IMR-90 (cell line): ENCODE measurements around the gene JSRP1. TPM values are rescaled to one million over a fixed set of nuclear protein-coding genes. Genes with fewer than 3 reads are reported as not detected.

ENCODE experiments used
- ATAC-seq: fragments of 200-7000 bp; cut with Tn5 transposase; 2 replicates; pipeline ENCODE4 v1.9.1; 2020; ENCODE audit warnings: low read depth, mild to moderate bottlenecking, moderate library complexity
- BruUV-seq: library from RNA; stranded (reverse); fragments of 400-500 nt; replicated peaks from 2 replicates; lab custom pipeline; 2021; lab: Mats Ljungman, UMichigan
- CTCF ChIA-PET: fragments of 300-600 bp; formaldehyde crosslinking; extraction: SDS; loops from one replicate; lab custom pipeline; 2021; ENCODE audit warnings: antibody characterized with exemption; lab: Yijun Ruan, JAX
- POLR2A ChIA-PET: fragments of 300-600 bp; sonication (Branson Sonifier 250); formaldehyde crosslinking; loops from one replicate; lab custom pipeline; 2022; ENCODE audit warnings: antibody characterized with exemption; ENCODE audit not compliant: unreplicated experiment; lab: Charles Lee
- DNase-seq: peaks from one replicate; pipeline ENCODE4 v3.0.0; 2013
- H2AFZ ChIP-seq: replicated peaks from 2 replicates; pipeline ENCODE3; 2013; ENCODE audit warnings: low read length, mild to moderate bottlenecking; ENCODE audit not compliant: poor library complexity
- H2AK5ac ChIP-seq: 2 replicates; pipeline ENCODE4 v1.6.1; 2013; ENCODE audit warnings: low read depth, low read length, inconsistent platforms
- H2AK9ac ChIP-seq: replicated peaks from 2 replicates; pipeline ENCODE3; 2013; ENCODE audit warnings: mild to moderate bottlenecking, low read depth, low read length, moderate library complexity; ENCODE audit not compliant: poor library complexity
- H2BK120ac ChIP-seq: 2 replicates; pipeline ENCODE4 v1.6.1; 2013; ENCODE audit warnings: low read depth, low read length, inconsistent platforms
- H2BK15ac ChIP-seq: 3 replicates; pipeline ENCODE4 v1.6.1; 2013; ENCODE audit warnings: low read depth, low read length, inconsistent platforms
- H2BK20ac ChIP-seq: 2 replicates; pipeline ENCODE4 v1.6.1; 2013; ENCODE audit warnings: low read depth, mild to moderate bottlenecking, inconsistent platforms, low read length, moderate library complexity
- H2BK5ac ChIP-seq: 2 replicates; pipeline ENCODE4 v1.6.1; 2013; ENCODE audit warnings: mild to moderate bottlenecking, low read depth, low read length, inconsistent platforms; ENCODE audit not compliant: poor library complexity, severe bottlenecking
- H3K14ac ChIP-seq: replicated peaks from 2 replicates; pipeline ENCODE4 v1.6.1; 2013; ENCODE audit warnings: low read depth, low read length, inconsistent platforms
- H3K18ac ChIP-seq: 2 replicates; pipeline ENCODE4 v1.6.1; 2013; ENCODE audit warnings: low read depth, low read length, control low read depth
- H3K23ac ChIP-seq: 2 replicates; pipeline ENCODE4 v1.6.1; 2013; ENCODE audit warnings: low read depth, low read length, inconsistent platforms
- H3K27ac ChIP-seq: 2 replicates; pipeline ENCODE4 v1.5.1; 2013; ENCODE audit warnings: mild to moderate bottlenecking, control low read depth, low read length; ENCODE audit not compliant: insufficient read depth
- H3K27me3 ChIP-seq: 2 replicates; pipeline ENCODE4 v1.6.1; 2013; ENCODE audit warnings: low read length; ENCODE audit not compliant: control insufficient read depth, insufficient read depth
- H3K36me3 ChIP-seq: 2 replicates; pipeline ENCODE4 v1.6.1; 2013; ENCODE audit warnings: low read length, mixed read lengths; ENCODE audit not compliant: control insufficient read depth, insufficient read depth
- H3K4ac ChIP-seq: 2 replicates; pipeline ENCODE4 v1.6.1; 2013; ENCODE audit warnings: low read depth, low read length, inconsistent platforms
- H3K4me1 ChIP-seq: 2 replicates; pipeline ENCODE4 v1.6.1; 2013; ENCODE audit warnings: low read length, mixed read lengths; ENCODE audit not compliant: control insufficient read depth, insufficient read depth
- H3K4me2 ChIP-seq: 2 replicates; pipeline ENCODE4 v1.6.1; 2013; ENCODE audit warnings: low read depth, mild to moderate bottlenecking, control low read depth, low read length, moderate library complexity
- H3K4me3 ChIP-seq: 2 replicates; pipeline ENCODE4 v1.5.1; 2013; ENCODE audit warnings: low read depth, mild to moderate bottlenecking, control low read depth, low read length, moderate library complexity; ENCODE audit not compliant: insufficient read depth
- H3K56ac ChIP-seq: 2 replicates; pipeline ENCODE4 v1.6.1; 2013; ENCODE audit warnings: low read length, inconsistent platforms; ENCODE audit not compliant: insufficient read depth; ENCODE audit errors: extremely low read depth
- H3K79me1 ChIP-seq, 2 experiments: 2 replicates each; pipeline ENCODE4 v1.6.1; 2013; ENCODE audit warnings: low read length in 2 of 2, inconsistent platforms in 1 of 2, low read depth in 1 of 2
- H3K9ac ChIP-seq: 2 replicates; pipeline ENCODE4 v1.6.1; 2013; ENCODE audit warnings: low read depth, low read length, control low read depth
- H3K9me1 ChIP-seq: 2 replicates; pipeline ENCODE4 v1.6.1; 2013; ENCODE audit warnings: low read length, inconsistent platforms; ENCODE audit not compliant: insufficient read depth
- H3K9me3 ChIP-seq: 2 replicates; pipeline ENCODE4 v1.6.1; 2013; ENCODE audit warnings: low read length; ENCODE audit not compliant: control insufficient read depth, insufficient read depth
- H4K20me1 ChIP-seq: 2 replicates; pipeline ENCODE4 v1.6.1; 2013; ENCODE audit warnings: low read length, inconsistent platforms; ENCODE audit not compliant: insufficient read depth
- H4K5ac ChIP-seq: 2 replicates; pipeline ENCODE4 v1.6.1; 2013; ENCODE audit warnings: mild to moderate bottlenecking, low read depth, low read length, control low read depth
- H4K8ac ChIP-seq, 2 experiments: 2 replicates each; pipeline ENCODE4 v1.6.1; 2013; ENCODE audit warnings: low read depth in 2 of 2, low read length in 2 of 2, control low read depth in 1 of 2, inconsistent platforms in 1 of 2
- H4K91ac ChIP-seq: 2 replicates; pipeline ENCODE4 v1.6.1; 2013; ENCODE audit warnings: low read depth, low read length, inconsistent platforms; ENCODE audit not compliant: insufficient read depth
- FOS ChIP-seq: fragments of 150-350 bp; IDR thresholded peaks from 2 replicates; pipeline ENCODE4 v1.6.1; 2016; ENCODE audit warnings: low read depth, low read length
- MAZ ChIP-seq: IDR thresholded peaks from 2 replicates; pipeline ENCODE4 v1.6.1; 2012; ENCODE audit warnings: low read depth, mild to moderate bottlenecking, low read length, improper control_type of control experiment, moderate library complexity, borderline replicate concordance
- MXI1 ChIP-seq: IDR thresholded peaks from 2 replicates; pipeline ENCODE4 v1.6.1; 2012; ENCODE audit warnings: low read depth, mild to moderate bottlenecking, low read length, moderate library complexity, borderline replicate concordance
- RCOR1 ChIP-seq: IDR thresholded peaks from 2 replicates; pipeline ENCODE4 v1.6.1; 2012; ENCODE audit warnings: mild to moderate bottlenecking, low read length, improper control_type of control experiment; ENCODE audit not compliant: insufficient replicate concordance
- RFX5 ChIP-seq: IDR thresholded peaks from 2 replicates; pipeline ENCODE4 v1.8.0; 2012; ENCODE audit warnings: low read depth, mild to moderate bottlenecking, low read length, moderate library complexity
- WGBS, 2 experiments: methylation state at CpG; one replicate each; pipeline versions ENCODE4 v1.1.5 to v1.1.7; 2013; ENCODE audit warnings: missing lambda C conversion rate in 2 of 2; ENCODE audit not compliant: insufficient read length in 1 of 2; ENCODE audit errors: extremely low coverage in 2 of 2; 5-methylcytosine and 5-hydroxymethylcytosine counted together
- dilution Hi-C: fragments of 300-500 bp; cut with HindIII; formaldehyde crosslinking; loops from one replicate; pipeline ENCODE4 v1.14.3; 2018; ENCODE audit warnings: low sequenced_read_pairs; ENCODE audit not compliant: unreplicated experiment
- in situ Hi-C: fragments of 300-500 bp; cut with MboI; formaldehyde crosslinking; loops from 3 replicates; pipeline ENCODE4 v1.14.3; 2019; ENCODE audit warnings: low sequenced_read_pairs, inconsistent platforms, mixed read lengths
- intact Hi-C: fragments of 100-400 bp; cut with micrococcal nuclease; formaldehyde crosslinking; loops from 2 replicates; pipeline ENCODE4 v1.10.0; 2022
- polyA plus RNA-seq, 3 experiments: library from polyadenylated mRNA; depleted of rRNA; stranded (reverse); fragments of >200 nt; gene quantifications; 2 replicates each; pipeline ENCODE4 v1.2.3, GENCODE V29; 2012; ENCODE audit warnings: low replicate concordance in 1 of 3
- total RNA-seq: library from RNA; depleted of rRNA; stranded (reverse); fragments of >200 nt; gene quantifications from 2 replicates; pipeline ENCODE4 v1.2.3, GENCODE V29; 2012

JSRP1 gene
- total and polyA plus RNA-seq, 2 of the 4 experiments (the other 2 are of a cell fraction): not detected

GRCh38 chr19:2219726-2220125 lies 36.5 kb downstream of the JSRP1 start:
- in situ Hi-C loops: no loop called here
- CTCF ChIA-PET: no interaction called here

More at GRCh38 chr19:2219726-2220125, 36.5 kb downstream of the JSRP1 start:
- dilution Hi-C loops (no loop called here), intact Hi-C loops (no loop called here)
- H3K9me1 ChIP-seq: no peaks in the 10 kb centered on the region
- H4K91ac ChIP-seq: no peak overlapping the region
- no peak for DNase-seq
- H3K27me3 ChIP-seq: no peaks in the 10 kb centered on the region
- no peak overlapping the region for H2AK9ac ChIP-seq
- no peak overlapping the region for H4K8ac ChIP-seq
- no peak overlapping the region for H3K4me3 ChIP-seq
- POLR2A ChIA-PET: no interaction called here
- H2BK120ac ChIP-seq: no peak overlapping the region
- H3K23ac ChIP-seq: no peak overlapping the region
- H3K4me1 ChIP-seq: no peaks in the 10 kb centered on the region
- H3K56ac ChIP-seq: no peak overlapping the region
- H3K36me3 ChIP-seq: peaks cover 67% of the 10 kb centered on the region
- no peak overlapping the region for H4K5ac ChIP-seq
- no peak overlapping the region for H2BK5ac ChIP-seq
- no peak for ATAC-seq
- H3K14ac ChIP-seq: no peak overlapping the region
- TF ChIP-seq RCOR1: no peak
- TF ChIP-seq MXI1: no peak
- TF ChIP-seq MAZ: no peak
- no peak for TF ChIP-seq FOS
- no peak for TF ChIP-seq RFX5
- peaks cover 5% of the 10 kb centered on the region; the same call in 1 of the 2 replicates for H4K20me1 ChIP-seq
- H3K4ac ChIP-seq: no peak overlapping the region
- no peak overlapping the region for H2BK15ac ChIP-seq
- WGBS, 2 experiments: 98% methylated on average over 16 of the region's 21 CpGs; no CpG with 5 or more reads in 1 of the 2 experiments
- H3K79me1 ChIP-seq: peaks cover 6 to 33% of the 10 kb centered on the region in 2 experiments; a peak in 3 of 4 replicates
- H2AFZ ChIP-seq: no peak overlapping the region
- no TSS peak for BruUV-seq
- no peak overlapping the region for H2BK20ac ChIP-seq
- H3K18ac ChIP-seq: no peak overlapping the region
- H3K9me3 ChIP-seq: no peaks in the 10 kb centered on the region
- no peak overlapping the region for H3K9ac ChIP-seq
- H3K27ac ChIP-seq: no peak overlapping the region
- no peak overlapping the region for H2AK5ac ChIP-seq
- no peak overlapping the region for H3K4me2 ChIP-seq
